HG03565 (cell line): ENCODE data around the gene MACC1.

Source experiments
- ATAC-seq: cut with Tn5 transposase; IDR thresholded peaks from one replicate; pipeline ENCODE4 v1.9.1; 2021; ENCODE audit warnings: mild to moderate bottlenecking, moderate library complexity; ENCODE audit not compliant: unreplicated experiment

The MACC1 gene

DNA sequence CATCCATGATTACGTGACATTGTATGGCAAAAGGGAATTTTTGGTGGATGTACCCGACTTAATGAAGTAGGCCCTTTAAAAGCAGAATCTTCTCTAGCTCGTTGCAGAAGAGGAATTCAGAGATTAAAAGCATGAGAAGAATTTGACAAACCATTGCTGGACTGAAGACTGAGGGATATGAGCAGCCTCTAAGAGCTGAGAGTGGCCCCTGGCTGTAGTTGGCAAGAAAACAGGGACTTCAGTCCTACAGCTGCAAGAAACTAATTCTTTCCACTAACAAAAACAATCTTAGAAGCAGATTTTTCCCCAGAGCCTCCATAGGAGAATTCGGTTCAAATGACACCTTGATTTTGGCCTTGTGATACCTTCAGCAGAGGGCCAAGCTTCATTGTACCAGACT is 34.1 kb downstream of the MACC1 start:
- ATAC-seq: no peak

- no peak for ATAC-seq
Measured at GRCh38 chr7:20176578-20177242, 40.5 kb downstream of the MACC1 start.

GRCh38 chr7:20173828-20174227 is 43.4 kb downstream of the MACC1 start:
- ATAC-seq: no peak

DNA sequence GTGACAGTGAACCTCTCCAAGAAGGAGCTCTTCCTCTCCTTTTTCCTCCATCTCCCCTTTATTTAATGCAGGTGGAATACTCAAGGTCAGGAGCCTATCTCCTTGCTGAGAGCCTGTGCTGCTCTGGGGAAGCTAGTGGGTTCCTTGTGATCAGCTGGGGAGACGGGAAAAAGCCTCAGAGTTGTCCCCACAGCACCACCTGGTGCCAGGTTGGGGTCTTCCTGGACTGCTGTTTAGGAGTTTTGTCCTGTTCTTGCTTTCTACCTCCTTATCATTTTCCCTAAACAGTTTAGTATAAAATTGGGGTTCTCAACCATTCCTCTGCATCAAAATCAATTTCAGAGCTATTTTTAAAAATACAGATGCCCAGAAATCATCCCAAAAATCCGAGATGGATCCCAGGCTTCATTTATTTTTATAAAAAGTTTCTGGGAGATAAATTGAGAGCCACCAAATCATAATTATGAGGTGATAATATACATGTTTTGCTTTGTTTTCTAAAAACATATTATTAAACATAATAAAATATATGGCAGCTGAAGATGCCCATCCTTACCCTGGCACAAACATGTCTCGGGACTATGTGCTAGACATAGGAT is 44.3 kb downstream of the MACC1 start:
- peak; percentile 51 for ATAC-seq

GRCh38 chr7:20170633-20171032 is 46.6 kb downstream of the MACC1 start:
- ATAC-seq: no peak

DNA sequence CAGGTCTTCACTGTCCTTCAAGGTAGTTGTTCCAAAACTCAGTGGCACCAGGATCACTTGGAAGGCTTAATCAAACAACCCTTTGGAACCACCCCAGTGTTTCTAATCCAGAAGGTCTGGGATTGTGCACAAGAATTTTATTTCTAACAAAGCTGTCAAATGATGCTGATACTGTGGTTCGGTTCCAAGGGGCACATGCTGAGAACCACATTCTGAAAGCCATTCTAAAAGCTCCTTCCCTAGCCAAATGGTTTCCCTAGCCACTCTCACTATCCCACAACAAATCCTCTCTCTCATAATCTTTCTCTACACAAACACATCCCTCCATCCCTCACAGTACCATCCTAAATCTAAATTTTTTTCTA is 52.1 kb downstream of the MACC1 start:
- ATAC-seq: no peak

- no peak for ATAC-seq
Measured at GRCh38 chr7:20164425-20165145, 52.6 kb downstream of the MACC1 start.

DNA sequence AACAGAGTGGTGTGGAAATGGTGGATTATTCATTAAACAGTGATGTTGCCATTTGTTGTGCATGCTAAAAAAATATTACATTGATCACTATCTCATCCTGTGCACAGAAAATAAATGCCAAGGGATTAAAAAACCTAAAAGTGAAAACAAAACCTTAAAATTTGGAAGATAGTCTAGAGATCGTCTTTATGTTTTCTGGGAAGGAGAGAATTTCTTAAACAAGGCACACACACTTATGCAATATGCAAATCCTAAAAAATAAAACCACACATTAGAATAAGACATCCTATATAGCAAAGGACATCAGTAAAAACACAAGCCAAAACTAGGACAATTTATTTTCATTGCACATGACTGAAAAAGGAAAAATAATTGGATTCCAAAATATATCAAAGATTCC is 54.5 kb downstream of the MACC1 start:
- no peak for ATAC-seq

- no peak for ATAC-seq
Measured at GRCh38 chr7:20159226-20159747, 57.9 kb downstream of the MACC1 start.

DNA sequence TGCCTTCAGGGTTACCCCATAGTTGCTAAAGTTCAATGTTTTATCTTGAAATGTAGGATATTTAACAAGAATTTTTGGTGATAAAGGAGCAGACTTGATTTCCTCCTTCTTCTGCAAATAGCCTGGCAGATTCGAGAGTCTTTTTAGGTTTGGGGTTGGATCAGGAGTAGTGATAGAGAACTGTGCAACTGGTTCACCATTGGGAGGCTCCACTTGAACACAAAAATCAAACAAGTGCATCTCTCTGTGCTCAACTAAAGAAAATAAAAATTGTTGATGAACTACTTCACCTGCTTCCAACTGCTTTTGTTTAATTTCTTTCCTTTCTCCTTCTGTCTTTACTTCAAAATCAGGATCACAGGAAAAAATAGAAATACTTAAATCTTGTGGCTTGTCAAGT is 58.5 kb downstream of the MACC1 start:
- no peak for ATAC-seq

DNA sequence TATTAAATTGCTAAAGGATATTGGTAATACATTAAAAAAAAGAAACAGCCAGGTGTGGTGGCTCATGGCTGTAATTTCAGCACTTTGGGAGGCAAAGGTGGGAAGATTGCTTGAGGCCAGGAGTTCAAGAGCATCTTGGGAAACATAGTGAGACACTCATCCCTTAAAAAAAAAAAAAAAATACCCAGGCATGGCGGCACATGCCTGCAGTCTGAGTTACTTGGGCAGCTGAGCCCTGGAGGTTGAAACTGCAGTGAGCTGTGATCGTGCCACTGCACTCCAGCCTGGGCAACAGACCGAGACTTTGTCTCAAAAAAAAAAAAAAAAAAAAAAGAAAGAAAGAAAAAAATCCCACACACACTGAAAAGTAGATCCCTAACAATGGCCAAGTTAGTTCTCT is 59.7 kb downstream of the MACC1 start:
- ATAC-seq: no peak

- ATAC-seq: no peak
Measured at GRCh38 chr7:20153999-20154398, 63.2 kb downstream of the MACC1 start.

DNA sequence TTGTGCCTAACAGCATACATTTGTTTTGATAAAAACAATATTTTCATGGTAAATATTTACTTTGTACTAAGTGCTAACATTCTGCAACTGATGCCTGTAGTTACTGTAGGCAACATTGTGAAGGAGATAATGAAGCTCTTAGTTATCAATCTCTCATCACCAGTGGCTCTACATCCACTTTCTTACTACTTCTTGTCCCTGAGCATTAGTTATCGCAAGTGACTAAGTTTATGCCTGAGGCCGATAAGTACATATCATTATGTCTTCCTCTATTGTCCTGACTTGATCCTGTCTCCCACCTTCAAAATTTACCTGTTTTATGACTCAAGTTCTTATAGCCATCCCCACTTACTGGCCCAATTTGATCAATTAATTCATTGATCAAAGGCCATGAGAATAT is 63.6 kb downstream of the MACC1 start:
- ATAC-seq: no peak

DNA sequence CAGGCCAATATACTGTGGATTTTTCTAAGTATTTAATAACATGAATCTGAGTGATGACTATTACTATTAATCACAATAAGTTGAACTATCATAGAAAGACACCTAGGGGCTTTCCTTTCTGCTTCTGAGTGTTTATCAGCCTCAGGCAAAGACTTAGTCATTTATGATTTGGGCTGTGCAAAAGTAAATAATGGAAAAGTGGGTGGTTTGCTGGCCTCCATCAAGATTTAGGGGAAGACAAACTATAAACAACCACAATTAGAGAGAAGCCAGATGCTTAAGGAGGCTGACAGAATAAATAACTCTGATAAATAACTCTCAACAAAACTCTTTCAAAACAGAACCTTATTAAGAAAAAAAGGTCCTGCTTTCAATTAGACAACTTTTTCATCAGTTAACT is 64.7 kb downstream of the MACC1 start:
- ATAC-seq: no peak

DNA sequence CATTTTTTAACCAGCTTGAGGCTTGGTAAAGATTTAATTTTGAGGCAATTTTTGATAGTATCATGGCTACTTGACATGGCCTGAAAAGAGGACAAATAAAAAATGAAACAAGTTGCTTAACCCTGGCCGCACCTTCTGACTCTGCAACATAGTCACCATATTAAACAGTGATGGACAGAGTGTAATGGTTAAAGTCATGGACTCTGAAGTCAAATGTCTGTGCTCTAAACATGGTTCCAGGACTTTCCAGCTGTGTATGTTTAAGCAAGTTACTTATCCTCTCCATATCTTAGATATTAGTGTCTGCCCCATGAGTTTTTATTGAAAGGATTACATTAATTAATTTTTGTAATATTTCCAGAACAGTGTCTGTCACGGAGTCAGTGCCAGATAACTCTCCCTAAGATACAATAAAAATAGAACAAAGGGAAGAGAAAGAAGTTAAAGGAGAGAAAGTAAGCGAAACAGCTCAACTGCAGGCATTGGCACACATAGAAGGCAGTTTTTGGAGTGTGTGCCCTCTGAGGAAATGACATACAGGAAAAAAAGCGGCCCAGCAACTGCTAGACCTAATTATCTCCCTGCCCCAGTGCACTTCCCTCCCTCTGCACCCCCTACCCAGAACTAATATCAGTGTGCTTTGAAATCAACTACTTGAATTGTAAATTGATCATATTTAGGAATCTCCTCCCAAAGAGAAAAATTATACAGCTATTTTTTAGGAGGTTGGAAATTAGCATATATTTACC is 65.3 kb downstream of the MACC1 start:
- ATAC-seq: no peak

DNA sequence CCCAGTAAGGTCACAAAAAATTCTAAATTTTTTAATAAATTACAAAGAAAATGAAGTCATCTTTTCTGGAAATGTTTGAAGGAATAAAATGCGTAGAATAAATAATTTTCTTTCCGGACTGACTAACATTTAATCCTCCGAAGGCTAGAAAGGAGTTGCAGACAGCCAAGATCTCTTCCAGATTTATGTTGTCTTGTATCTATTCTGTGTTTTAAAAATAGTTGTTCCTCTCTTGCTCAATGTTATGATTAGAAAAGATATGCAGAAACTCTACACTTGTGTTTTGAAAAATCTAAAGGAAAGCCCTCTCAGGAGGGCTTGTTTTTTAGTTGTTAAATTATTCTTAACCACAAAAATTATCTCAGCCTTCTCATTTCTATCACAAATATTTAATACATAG is 70.7 kb downstream of the MACC1 start:
- no peak for ATAC-seq

DNA sequence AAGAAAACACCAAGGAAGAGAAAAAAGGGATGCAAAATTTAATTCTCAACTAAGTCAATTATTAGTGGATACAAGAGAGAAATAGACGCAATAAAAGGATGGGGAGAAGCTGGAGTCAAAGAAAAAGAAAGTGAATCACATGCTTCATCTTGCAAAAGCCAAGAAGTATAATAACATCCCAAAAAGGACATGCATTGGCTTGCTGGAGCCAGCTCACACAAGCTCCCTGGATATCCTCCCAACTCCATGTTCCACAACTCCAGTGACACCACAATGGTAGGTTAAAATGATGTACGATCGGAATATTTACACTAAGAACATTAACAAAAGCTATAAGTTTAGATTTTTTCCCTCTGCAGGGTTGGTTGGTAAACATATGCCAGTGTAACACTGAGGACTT is 72.4 kb downstream of the MACC1 start:
- ATAC-seq: no peak

DNA sequence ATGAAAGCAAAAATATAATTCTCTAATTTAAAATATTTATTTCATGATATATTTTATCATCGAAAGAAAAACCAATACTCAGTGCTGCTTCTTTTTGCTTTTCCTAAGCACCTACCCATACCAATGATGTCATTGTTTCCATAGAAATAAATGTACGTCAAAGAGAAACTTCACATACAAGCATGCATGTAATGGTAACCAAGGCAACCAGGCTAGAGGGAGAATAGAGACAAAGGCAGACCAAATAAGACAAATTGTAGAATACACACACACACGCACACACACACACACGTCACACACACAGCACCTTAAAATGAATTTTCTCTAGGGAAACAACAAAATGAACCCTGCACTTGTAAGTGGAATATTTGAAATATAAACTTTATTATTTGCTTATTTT is 75.5 kb downstream of the MACC1 start:
- peak; percentile 49 for ATAC-seq

- no peak for ATAC-seq
Measured at GRCh38 chr7:20141002-20141345, 76.2 kb downstream of the MACC1 start.

GRCh38 chr7:20140291-20141001 is 76.7 kb downstream of the MACC1 start:
- ATAC-seq: no peak

DNA sequence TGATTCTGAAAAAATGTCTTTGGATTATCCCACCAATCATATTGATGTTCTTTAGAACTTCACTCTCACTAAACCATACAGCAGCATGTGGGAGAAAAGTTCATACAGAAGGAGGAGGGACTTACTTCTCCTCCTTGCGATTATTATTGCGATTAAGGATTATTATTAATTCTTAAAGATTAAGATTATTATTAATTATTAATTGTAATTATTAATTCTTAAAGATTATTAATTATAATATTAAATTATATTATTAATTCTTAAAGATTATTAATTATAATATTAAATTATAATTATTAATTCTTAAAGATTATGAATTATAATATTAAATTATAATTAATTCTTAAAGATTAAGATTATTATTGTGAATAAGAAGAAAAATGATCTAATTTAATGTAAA is 80.5 kb downstream of the MACC1 start:
- no peak for ATAC-seq
